T-helper 1 cell treated with Interleukin-12 subunit alpha and Interleukin-12 subunit beta and Interleukin-4 antibody, amounts not matched to agents 30 μg/mL and 1 μg/mL, for 36 hours (primary cell): Measurements from ENCODE around the gene ETS1.
A peak's percentile ranks its signal among the peaks of the same experiment; 100 is the strongest.

ENCODE experiments used
- H3K27ac Mint-ChIP-seq: one replicate; pipeline ENCODE4 v1.8.0; 2021; ENCODE audit warnings: mild to moderate bottlenecking, mixed read lengths
- H3K27me3 Mint-ChIP-seq: one replicate; pipeline ENCODE4 v1.8.0; 2021; ENCODE audit warnings: low read depth, mixed read lengths
- H3K36me3 Mint-ChIP-seq: one replicate; pipeline ENCODE4 v1.8.0; 2021; ENCODE audit warnings: low read depth, mixed read lengths
- H3K4me1 Mint-ChIP-seq: one replicate; pipeline ENCODE4 v1.8.0; 2021; ENCODE audit warnings: low read depth, mixed read lengths
- H3K4me3 Mint-ChIP-seq: one replicate; pipeline ENCODE4 v1.8.0; 2021; ENCODE audit warnings: mild to moderate bottlenecking, moderate library complexity, mixed read lengths
- H3K9me3 Mint-ChIP-seq: one replicate; pipeline ENCODE4 v1.8.0; 2021; ENCODE audit warnings: mixed read lengths

ETS1 gene

GRCh38 chr11:128511712-128512111 is 75.6 kb downstream of the ETS1 start:
- H3K27ac Mint-ChIP-seq = peak overlapping the region; percentile 85
- H3K9me3 Mint-ChIP-seq = no peaks in the 10 kb centered on the region
- H3K4me1 Mint-ChIP-seq = peaks cover 89% of the 10 kb centered on the region
- no peaks in the 10 kb centered on the region for H3K27me3 Mint-ChIP-seq
- peaks cover 86% of the 10 kb centered on the region for H3K36me3 Mint-ChIP-seq
- peak overlapping the region; percentile 98 for H3K4me3 Mint-ChIP-seq

DNA sequence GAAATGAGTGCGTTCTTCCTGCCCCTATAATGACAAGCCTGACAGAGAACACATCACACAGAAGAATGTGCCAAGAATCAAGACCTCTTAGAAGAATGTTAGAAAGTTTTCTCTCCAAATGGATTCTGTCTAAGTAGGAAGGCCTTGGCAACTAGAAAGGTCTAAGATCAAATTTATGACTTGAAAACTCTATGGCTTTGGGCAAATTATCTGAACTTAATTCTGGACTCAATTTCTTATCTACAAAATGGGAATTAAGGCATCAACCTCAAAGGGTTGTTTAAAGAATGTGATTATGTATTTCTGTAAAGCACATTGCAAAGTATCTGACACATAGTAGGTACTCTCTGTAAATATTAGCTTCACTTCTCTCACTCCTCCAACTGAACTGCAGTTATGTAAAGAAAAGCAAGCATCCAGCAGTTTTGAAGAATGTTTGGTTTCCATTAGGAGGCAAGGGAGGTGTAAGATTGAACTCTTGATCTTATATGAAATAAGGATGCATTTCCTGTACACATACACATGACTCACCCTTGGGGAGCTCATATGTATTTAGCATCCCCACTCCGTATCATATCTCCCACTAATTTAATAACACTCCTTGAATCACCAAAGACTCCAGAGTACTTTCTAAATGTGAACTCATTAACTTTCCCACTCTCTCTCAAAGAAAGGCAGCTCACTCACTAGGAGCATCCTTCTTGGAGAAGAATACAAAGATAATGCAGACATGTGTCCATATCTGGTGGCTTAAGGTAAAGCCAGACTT is 77.6 kb downstream of the ETS1 start:
- Mint-ChIP-seq H3K4me3 (peak overlapping the region; percentile 87), H3K36me3 (peaks cover 84% of the 10 kb centered on the region), H3K4me1 (peaks cover 89% of the 10 kb centered on the region), H3K9me3 (no peaks in the 10 kb centered on the region), H3K27ac (peak overlapping the region; percentile 88), H3K27me3 (no peaks in the 10 kb centered on the region)

GRCh38 chr11:128508770-128509510 is 78.4 kb downstream of the ETS1 start:
- peak overlapping the region; percentile 87 for H3K4me3 Mint-ChIP-seq
- peak overlapping the region; percentile 88 for H3K27ac Mint-ChIP-seq
- H3K27me3 Mint-ChIP-seq = no peaks in the 10 kb centered on the region
- H3K36me3 Mint-ChIP-seq = peaks cover 82% of the 10 kb centered on the region
- H3K4me1 Mint-ChIP-seq = peaks cover 91% of the 10 kb centered on the region
- H3K9me3 Mint-ChIP-seq = no peaks in the 10 kb centered on the region

- H3K36me3 Mint-ChIP-seq = peaks cover 77% of the 10 kb centered on the region
- peak overlapping the region; percentile 88 for H3K27ac Mint-ChIP-seq
- peak overlapping the region; percentile 87 for H3K4me3 Mint-ChIP-seq
- H3K4me1 Mint-ChIP-seq = peaks cover 87% of the 10 kb centered on the region
- H3K9me3 Mint-ChIP-seq = no peaks in the 10 kb centered on the region
- no peaks in the 10 kb centered on the region for H3K27me3 Mint-ChIP-seq
Observed at GRCh38 chr11:128507936-128508335, 79.4 kb downstream of the ETS1 start.

GRCh38 chr11:128506999-128507611 is 80.3 kb downstream of the ETS1 start:
- Mint-ChIP-seq H3K27me3 (no peaks in the 10 kb centered on the region), H3K36me3 (peaks cover 73% of the 10 kb centered on the region), H3K27ac (peak overlapping the region; percentile 88), H3K4me1 (peaks cover 85% of the 10 kb centered on the region), H3K9me3 (no peaks in the 10 kb centered on the region), H3K4me3 (peak overlapping the region; percentile 87)

DNA sequence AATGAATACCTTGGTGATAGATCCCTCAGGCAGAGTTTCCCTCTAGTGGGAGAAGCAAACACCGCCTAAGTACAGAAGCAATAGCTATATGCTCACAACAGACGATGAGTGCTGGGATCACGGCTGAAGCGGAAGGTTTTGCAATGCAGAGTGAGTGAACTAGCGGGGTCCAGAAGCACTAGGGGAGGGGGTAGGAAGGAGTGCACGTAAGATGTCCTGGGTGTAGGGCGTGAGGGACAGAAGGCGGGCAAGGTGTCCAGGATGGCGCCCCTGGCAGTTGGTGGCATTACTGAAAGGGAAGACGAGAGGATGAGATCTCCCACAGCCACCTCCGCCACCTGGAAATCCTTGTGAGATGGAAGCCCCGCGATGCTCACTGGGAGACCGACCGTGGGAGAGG is 81.0 kb downstream of the ETS1 start:
- Mint-ChIP-seq H3K4me1 (peaks cover 85% of the 10 kb centered on the region), H3K36me3 (peaks cover 73% of the 10 kb centered on the region), H3K27me3 (no peaks in the 10 kb centered on the region), H3K9me3 (no peaks in the 10 kb centered on the region), H3K4me3 (peak overlapping the region; percentile 87), H3K27ac (peak overlapping the region; percentile 88)

DNA sequence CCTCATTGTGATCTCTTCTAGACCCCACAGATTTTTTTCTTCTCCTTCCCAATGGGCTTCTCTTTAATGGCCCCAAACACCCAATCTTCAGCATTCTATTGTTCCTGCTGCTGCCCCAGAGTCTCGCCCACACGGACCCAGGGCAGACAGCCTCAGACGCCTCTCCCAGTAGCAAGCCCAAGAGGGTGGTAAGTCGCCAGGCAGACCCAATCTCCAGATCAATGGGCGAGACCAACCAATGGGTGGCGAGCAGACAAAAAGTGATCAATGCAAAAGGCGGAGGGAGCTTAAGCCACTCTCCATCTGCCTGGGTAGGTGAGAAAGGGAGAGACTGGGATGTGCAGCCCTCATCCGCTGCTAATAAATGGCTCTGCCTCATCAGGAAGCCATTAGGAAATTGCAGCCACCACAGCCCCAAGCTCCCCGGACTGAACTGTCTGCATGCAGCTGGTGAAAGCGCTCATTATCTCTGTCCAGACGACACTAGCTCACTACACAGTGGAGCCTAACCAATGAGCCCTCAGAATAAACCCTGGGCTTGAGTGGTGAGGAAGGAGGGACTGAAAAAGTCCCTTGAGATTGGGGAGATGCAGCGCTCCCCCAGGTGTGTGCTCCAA is 81.8 kb downstream of the ETS1 start:
- Mint-ChIP-seq H3K4me1 (peaks cover 86% of the 10 kb centered on the region), H3K36me3 (peaks cover 78% of the 10 kb centered on the region), H3K27ac (peak overlapping the region; percentile 88), H3K9me3 (no peaks in the 10 kb centered on the region), H3K4me3 (peak overlapping the region; percentile 87), H3K27me3 (no peaks in the 10 kb centered on the region)

- peaks cover 75% of the 10 kb centered on the region for H3K36me3 Mint-ChIP-seq
- no peaks in the 10 kb centered on the region for H3K9me3 Mint-ChIP-seq
- peaks cover 84% of the 10 kb centered on the region for H3K4me1 Mint-ChIP-seq
- peak overlapping the region; percentile 87 for H3K4me3 Mint-ChIP-seq
- H3K27ac Mint-ChIP-seq = peak overlapping the region; percentile 88
- no peaks in the 10 kb centered on the region for H3K27me3 Mint-ChIP-seq
Observed at GRCh38 chr11:128504486-128504885, 82.9 kb downstream of the ETS1 start.

DNA sequence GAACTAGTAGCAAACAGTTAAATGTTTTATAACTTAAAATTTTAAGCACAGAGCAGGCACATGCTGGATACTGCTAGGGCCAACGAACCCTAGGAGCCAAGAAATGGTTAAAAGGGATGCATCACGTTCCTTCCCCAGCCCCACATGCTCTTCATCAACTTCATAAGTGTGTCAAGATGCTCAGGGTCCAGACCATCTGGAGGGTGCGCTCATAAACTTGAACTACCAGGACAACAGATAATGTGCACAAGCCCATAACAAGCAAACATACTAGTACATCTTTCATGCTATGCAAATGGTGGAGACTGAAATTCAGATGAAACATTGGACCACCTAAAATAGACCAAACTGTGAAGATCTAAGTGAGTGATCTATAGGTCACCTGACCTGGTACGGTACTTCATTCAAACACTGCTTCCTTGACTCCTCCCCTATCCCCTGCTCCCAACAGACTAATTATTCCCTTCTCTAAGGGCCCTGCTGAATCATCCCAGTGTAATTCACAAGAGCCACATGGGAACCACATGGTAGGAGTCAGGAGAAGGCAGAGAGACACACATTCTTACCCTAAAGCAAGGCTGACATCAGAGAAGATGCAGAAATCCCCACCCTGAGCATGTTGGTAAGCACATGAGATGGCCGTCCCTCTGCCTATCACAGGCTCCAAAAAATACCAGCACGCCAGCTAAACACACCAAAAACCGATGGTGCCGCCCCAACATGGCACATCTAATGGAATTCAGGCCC is 83.9 kb downstream of the ETS1 start:
- no peaks in the 10 kb centered on the region for H3K9me3 Mint-ChIP-seq
- H3K27ac Mint-ChIP-seq = peak overlapping the region; percentile 96
- H3K36me3 Mint-ChIP-seq = peaks cover 76% of the 10 kb centered on the region
- peak overlapping the region; percentile 87 for H3K4me3 Mint-ChIP-seq
- no peaks in the 10 kb centered on the region for H3K27me3 Mint-ChIP-seq
- peaks cover 85% of the 10 kb centered on the region for H3K4me1 Mint-ChIP-seq

DNA sequence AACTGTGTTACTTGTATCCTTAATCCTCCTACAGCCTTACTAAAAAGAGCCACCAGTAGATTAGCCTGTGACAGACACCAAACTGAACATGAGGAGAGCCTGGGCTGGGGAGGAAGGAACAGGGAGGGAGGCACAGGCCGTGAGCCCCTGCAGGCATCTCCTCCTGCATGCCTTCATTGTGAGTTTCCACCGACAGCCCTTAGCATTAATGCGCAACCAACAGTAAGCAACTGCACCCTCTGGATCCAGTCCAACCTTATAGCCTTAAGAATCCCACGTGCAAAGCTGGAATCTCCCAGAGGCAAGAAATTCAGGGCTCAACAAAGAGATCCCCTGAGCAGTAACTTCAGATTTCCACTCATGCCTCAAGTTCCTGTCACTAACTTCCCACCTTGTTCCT is 84.6 kb downstream of the ETS1 start:
- Mint-ChIP-seq H3K9me3 (no peaks in the 10 kb centered on the region), H3K4me3 (peak overlapping the region; percentile 89), H3K27ac (peak overlapping the region; percentile 96), H3K36me3 (peaks cover 77% of the 10 kb centered on the region), H3K27me3 (no peaks in the 10 kb centered on the region), H3K4me1 (peaks cover 89% of the 10 kb centered on the region)

DNA sequence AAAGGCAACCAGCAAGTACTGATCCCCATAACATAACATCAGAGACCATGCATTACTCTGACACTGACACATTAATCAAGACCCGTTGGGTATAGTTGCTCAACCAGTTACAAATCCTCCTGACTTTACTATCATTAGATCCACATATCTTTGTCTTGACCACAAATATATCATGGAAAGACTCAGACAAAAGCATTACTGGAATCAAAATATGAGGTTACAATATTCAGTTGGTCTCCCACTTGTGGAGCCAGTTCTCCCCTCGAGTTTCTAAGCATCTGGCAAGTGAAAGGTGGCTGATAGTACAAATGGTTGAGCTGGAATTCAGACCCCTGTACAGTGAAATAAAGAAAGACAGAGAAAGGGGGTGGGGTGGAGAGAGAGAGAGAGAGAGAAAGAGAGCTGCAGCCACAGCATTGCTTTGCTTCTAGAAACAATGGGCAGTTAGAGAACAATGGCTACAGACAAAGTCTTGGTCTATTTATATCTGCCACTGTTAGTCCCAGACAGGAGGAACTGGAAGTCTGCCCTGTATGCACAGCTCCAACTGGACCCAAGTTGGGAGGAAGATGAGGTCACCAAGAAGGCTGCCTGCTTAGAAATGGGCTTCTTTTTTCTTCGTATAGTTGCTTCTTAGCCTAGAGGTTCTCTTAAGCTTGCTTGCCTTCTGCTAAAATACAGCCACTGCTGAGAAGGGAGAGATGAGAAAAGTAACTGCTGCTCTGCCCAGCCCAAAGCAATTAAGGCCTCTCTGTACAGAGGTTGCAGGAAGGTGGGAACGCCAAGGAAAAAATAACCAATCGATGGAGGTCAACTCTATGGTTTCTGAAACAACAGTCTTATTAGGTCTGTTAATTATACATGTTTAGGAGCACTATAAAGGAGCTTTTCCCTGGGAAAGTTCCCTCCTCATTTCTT is 85.5 kb downstream of the ETS1 start:
- H3K36me3 Mint-ChIP-seq = peaks cover 78% of the 10 kb centered on the region
- H3K27ac Mint-ChIP-seq = peak overlapping the region; percentile 96
- H3K4me3 Mint-ChIP-seq = peak overlapping the region; percentile 89
- H3K9me3 Mint-ChIP-seq = no peaks in the 10 kb centered on the region
- peaks cover 89% of the 10 kb centered on the region for H3K4me1 Mint-ChIP-seq
- no peaks in the 10 kb centered on the region for H3K27me3 Mint-ChIP-seq

GRCh38 chr11:128501008-128501407 is 86.3 kb downstream of the ETS1 start:
- H3K4me1 Mint-ChIP-seq = peaks cover 89% of the 10 kb centered on the region

GRCh38 chr11:128500493-128500892 is 86.9 kb downstream of the ETS1 start:
- no peaks in the 10 kb centered on the region for H3K9me3 Mint-ChIP-seq
- peaks cover 89% of the 10 kb centered on the region for H3K4me1 Mint-ChIP-seq
- H3K27ac Mint-ChIP-seq = peak overlapping the region; percentile 96
- peaks cover 81% of the 10 kb centered on the region for H3K36me3 Mint-ChIP-seq
- peak overlapping the region; percentile 89 for H3K4me3 Mint-ChIP-seq
- no peaks in the 10 kb centered on the region for H3K27me3 Mint-ChIP-seq

More at GRCh38 chr11:128501008-128501407, 86.3 kb downstream of the ETS1 start:
- peak overlapping the region; percentile 89 for H3K4me3 Mint-ChIP-seq
- no peaks in the 10 kb centered on the region for H3K27me3 Mint-ChIP-seq
- H3K36me3 Mint-ChIP-seq = peaks cover 79% of the 10 kb centered on the region
- H3K27ac Mint-ChIP-seq = peak overlapping the region; percentile 96
- no peaks in the 10 kb centered on the region for H3K9me3 Mint-ChIP-seq
